ENCODE data around the gene CLEC12A.
A peak's percentile ranks its signal among the peaks of the same experiment; 100 is the strongest.

Gene CLEC12A

DNA sequence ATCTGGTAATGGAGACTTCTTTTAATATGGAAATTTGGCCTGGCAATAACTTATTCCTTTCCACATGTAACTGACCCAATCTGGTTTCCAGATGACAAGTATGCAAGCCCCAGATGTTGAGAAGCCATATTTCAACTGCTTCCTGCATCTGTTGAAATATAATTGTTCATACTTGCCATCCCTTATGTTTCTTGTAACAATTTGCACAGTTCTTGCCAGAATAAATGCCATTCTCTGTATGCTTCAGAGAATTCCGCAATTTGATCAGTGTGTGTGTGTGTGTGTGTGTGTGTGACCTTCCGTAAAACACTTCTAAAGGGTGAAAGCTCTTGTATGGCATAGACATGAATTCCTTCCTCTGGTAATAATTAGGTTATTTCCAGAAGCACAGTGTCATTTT, 37.3 kb upstream of the CLEC12A start:
- DNase-seq (ENCODE audit: low read depth, low spot score), result no peak
- Histone ChIP-seq H3K9me3 (ENCODE audit: insufficient read depth, low read length) (no peaks in the 10 kb centered on the region), H3K9ac (ENCODE audit: insufficient read length, low read depth) (no peak overlapping the region), H3K27me3 (ENCODE audit: insufficient read depth, insufficient read length) (no peaks in the 10 kb centered on the region), H3K36me3 (ENCODE audit: insufficient read depth, insufficient read length, low read length) (no peaks in the 10 kb centered on the region), H3K4me3 (ENCODE audit: insufficient read length, low read depth) (no peak overlapping the region), H3K4me1 (ENCODE audit: insufficient read depth, insufficient read length) (no peaks in the 10 kb centered on the region)
- TF ChIP-seq YY1 (IDR thresholded peaks at IDR 0.05; ENCODE audit: insufficient read depth, insufficient read length), result no peak
- TF ChIP-seq ZNF274 (IDR thresholded peaks at IDR 0.05; ENCODE audit: low read depth, low read length), result no peak
- no peak for TF ChIP-seq SUZ12 (IDR thresholded peaks at IDR 0.05; ENCODE audit: extremely low read depth, insufficient read depth, insufficient read length)

DNA sequence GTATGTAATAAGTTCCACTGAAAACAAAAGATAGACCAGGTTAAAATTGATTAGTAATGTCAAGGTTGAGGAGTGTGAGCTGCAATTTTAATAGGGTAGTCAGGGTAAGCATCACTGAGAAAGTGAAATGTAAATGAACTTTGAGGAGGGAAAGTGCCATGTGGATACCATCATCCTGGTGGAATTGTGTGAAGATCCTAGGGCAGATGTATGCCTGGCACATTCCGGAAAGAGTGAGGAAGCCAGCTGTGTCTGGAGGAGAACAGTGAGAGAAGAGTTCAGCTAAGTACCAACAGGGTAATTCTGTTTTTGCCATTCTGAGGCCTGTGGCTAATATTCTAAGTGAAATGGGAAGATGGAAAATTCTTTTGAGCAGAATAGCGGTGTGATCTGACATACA, 36.2 kb upstream of the CLEC12A start:
- H3K36me3 ChIP-seq (ENCODE audit: insufficient read depth, insufficient read length, low read length), result no peaks in the 10 kb centered on the region
- no peak overlapping the region for H3K9ac ChIP-seq (ENCODE audit: insufficient read length, low read depth)
- no peaks in the 10 kb centered on the region for H3K9me3 ChIP-seq (ENCODE audit: insufficient read depth, low read length)
- DNase-seq (ENCODE audit: low read depth, low spot score), result no peak
- TF ChIP-seq SUZ12 (IDR thresholded peaks at IDR 0.05; ENCODE audit: extremely low read depth, insufficient read depth, insufficient read length) (no peak), ZNF274 (IDR thresholded peaks at IDR 0.05; ENCODE audit: low read depth, low read length) (no peak), YY1 (IDR thresholded peaks at IDR 0.05; ENCODE audit: insufficient read depth, insufficient read length) (no peak)
- H3K4me3 ChIP-seq (ENCODE audit: insufficient read length, low read depth), result no peak overlapping the region
- no peaks in the 10 kb centered on the region for H3K27me3 ChIP-seq (ENCODE audit: insufficient read depth, insufficient read length)
- no peaks in the 10 kb centered on the region for H3K4me1 ChIP-seq (ENCODE audit: insufficient read depth, insufficient read length)

DNA sequence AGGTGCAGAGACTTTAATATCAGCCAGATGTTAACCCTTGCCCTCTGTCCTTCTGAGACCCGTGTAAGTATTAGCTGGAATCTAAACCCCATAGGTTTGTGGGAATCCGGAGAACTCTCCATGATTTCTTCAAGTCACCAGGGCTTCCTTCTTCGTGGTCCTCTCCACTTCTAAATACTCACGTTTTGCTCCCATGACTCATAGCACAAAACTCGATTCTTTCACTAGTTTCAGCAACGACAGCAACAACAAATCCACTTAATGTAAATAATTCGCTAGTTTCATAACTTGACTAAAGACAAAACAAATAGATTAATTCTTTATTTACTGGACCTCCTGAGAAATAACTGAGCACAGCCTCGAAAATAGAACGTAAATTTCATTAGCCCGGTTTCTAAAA, 34.6 kb upstream of the CLEC12A start:
- Histone ChIP-seq H3K27me3 (ENCODE audit: insufficient read depth, insufficient read length) (no peaks in the 10 kb centered on the region), H3K4me1 (ENCODE audit: insufficient read depth, insufficient read length) (no peaks in the 10 kb centered on the region), H3K9me3 (ENCODE audit: insufficient read depth, low read length) (no peaks in the 10 kb centered on the region), H3K36me3 (ENCODE audit: insufficient read depth, insufficient read length, low read length) (no peaks in the 10 kb centered on the region), H3K4me3 (ENCODE audit: insufficient read length, low read depth) (no peak overlapping the region), H3K9ac (ENCODE audit: insufficient read length, low read depth) (no peak overlapping the region)
- no peak for DNase-seq (ENCODE audit: low read depth, low spot score)
- TF ChIP-seq SUZ12 (IDR thresholded peaks at IDR 0.05; ENCODE audit: extremely low read depth, insufficient read depth, insufficient read length) (no peak), ZNF274 (IDR thresholded peaks at IDR 0.05; ENCODE audit: low read depth, low read length) (no peak), YY1 (IDR thresholded peaks at IDR 0.05; ENCODE audit: insufficient read depth, insufficient read length) (no peak)

DNA sequence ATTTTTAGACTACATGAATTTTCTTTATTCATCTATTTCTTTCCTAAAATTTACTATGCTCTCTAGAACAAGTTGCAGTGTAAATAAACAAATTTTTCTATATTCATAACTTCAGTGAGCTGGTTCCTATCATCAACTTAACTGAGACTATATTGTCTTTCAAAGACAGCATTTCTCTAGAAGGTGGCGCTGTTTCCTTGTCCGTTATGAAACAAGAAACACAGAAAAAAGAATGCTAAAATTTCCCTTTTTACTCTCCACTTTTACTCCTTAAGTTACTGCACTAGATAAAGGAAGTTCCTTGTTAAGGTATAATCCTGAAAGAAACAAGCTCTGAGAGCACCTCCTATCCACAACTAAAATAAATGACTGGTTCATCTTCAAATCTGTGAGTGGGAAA, 30.8 kb upstream of the CLEC12A start:
- H3K4me3 ChIP-seq (ENCODE audit: insufficient read length, low read depth), result no peak overlapping the region
- H3K36me3 ChIP-seq (ENCODE audit: insufficient read depth, insufficient read length, low read length), result no peaks in the 10 kb centered on the region
- H3K9ac ChIP-seq (ENCODE audit: insufficient read length, low read depth), result no peak overlapping the region
- TF ChIP-seq SUZ12 (IDR thresholded peaks at IDR 0.05; ENCODE audit: extremely low read depth, insufficient read depth, insufficient read length) (no peak), ZNF274 (IDR thresholded peaks at IDR 0.05; ENCODE audit: low read depth, low read length) (no peak), YY1 (IDR thresholded peaks at IDR 0.05; ENCODE audit: insufficient read depth, insufficient read length) (no peak)
- no peaks in the 10 kb centered on the region for H3K4me1 ChIP-seq (ENCODE audit: insufficient read depth, insufficient read length)
- no peaks in the 10 kb centered on the region for H3K27me3 ChIP-seq (ENCODE audit: insufficient read depth, insufficient read length)
- DNase-seq (ENCODE audit: low read depth, low spot score), result peak; percentile 16
- H3K9me3 ChIP-seq (ENCODE audit: insufficient read depth, low read length), result no peaks in the 10 kb centered on the region

DNA sequence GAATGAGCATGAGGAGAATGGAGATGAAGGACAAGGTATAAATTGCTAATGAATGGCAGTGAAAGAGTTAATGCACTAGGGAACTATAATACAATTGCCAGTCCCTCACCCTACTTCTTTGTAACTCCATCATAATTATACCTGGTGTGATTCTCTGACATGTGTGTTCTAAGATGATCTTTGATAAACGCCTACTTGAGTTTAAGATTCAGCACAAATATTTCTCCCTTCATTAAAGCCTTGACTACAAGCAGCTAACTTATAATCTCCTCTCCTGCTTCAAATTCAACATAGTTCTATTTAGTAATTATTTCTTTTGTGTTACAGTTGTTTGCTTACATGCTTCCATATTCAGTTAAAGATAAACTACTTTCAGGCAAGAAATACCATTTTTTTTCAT, 29.4 kb upstream of the CLEC12A start:
- Histone ChIP-seq H3K36me3 (ENCODE audit: insufficient read depth, insufficient read length, low read length) (no peaks in the 10 kb centered on the region), H3K9ac (ENCODE audit: insufficient read length, low read depth) (no peak overlapping the region), H3K27me3 (ENCODE audit: insufficient read depth, insufficient read length) (no peaks in the 10 kb centered on the region), H3K4me3 (ENCODE audit: insufficient read length, low read depth) (no peak overlapping the region), H3K9me3 (ENCODE audit: insufficient read depth, low read length) (no peaks in the 10 kb centered on the region; the same call in 1 of the 2 replicates), H3K4me1 (ENCODE audit: insufficient read depth, insufficient read length) (no peaks in the 10 kb centered on the region)
- TF ChIP-seq ZNF274 (IDR thresholded peaks at IDR 0.05; ENCODE audit: low read depth, low read length), result no peak
- no peak for TF ChIP-seq SUZ12 (IDR thresholded peaks at IDR 0.05; ENCODE audit: extremely low read depth, insufficient read depth, insufficient read length)
- TF ChIP-seq YY1 (IDR thresholded peaks at IDR 0.05; ENCODE audit: insufficient read depth, insufficient read length), result no peak
- DNase-seq (ENCODE audit: low read depth, low spot score), result no peak

DNA sequence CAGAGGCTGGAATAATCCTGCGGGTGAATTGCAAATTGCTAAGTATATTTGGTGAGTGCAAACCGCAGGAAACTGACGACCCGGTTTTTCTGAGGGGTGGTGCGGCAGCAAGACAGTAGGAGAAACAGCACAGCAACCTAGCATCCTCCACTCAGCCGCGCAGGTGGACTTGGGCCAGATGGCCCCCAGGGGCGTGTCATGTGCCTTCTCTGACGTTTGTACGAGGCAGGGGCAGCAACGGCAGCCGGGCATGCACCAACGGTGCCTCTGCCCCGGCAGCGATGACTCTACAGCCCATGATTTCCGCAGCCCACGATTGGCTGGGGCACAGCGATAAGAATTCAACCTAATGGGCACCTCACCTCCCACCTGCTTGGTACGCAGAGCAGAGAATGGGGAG, 28.0 kb upstream of the CLEC12A start:
- Histone ChIP-seq H3K36me3 (ENCODE audit: insufficient read depth, insufficient read length, low read length) (no peaks in the 10 kb centered on the region), H3K4me1 (ENCODE audit: insufficient read depth, insufficient read length) (no peaks in the 10 kb centered on the region), H3K9ac (ENCODE audit: insufficient read length, low read depth) (no peak overlapping the region), H3K27me3 (ENCODE audit: insufficient read depth, insufficient read length) (no peaks in the 10 kb centered on the region), H3K4me3 (ENCODE audit: insufficient read length, low read depth) (no peak overlapping the region), H3K9me3 (ENCODE audit: insufficient read depth, low read length) (no peaks in the 10 kb centered on the region; the same call in 1 of the 2 replicates)
- DNase-seq (ENCODE audit: low read depth, low spot score), result no peak
- TF ChIP-seq SUZ12 (IDR thresholded peaks at IDR 0.05; ENCODE audit: extremely low read depth, insufficient read depth, insufficient read length) (no peak), ZNF274 (IDR thresholded peaks at IDR 0.05; ENCODE audit: low read depth, low read length) (no peak), YY1 (IDR thresholded peaks at IDR 0.05; ENCODE audit: insufficient read depth, insufficient read length) (no peak)

DNA sequence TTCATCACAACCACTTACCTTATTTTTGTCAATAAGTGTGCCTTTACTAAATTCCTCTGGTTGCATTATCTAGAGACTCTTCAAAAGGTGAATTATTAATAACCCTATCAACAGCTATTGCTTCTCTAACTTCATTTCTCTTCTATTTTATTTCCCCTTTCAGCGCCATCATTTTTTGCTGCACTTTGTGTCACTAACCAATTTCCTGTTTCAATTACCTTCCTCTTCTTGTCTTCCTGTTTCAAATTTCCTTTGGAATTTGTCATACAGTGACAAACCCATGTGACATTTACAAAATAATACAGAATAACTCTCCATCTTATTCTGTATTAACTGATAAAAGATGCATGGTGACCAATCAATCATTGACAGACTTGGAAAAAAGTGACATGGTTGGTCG, 26.8 kb upstream of the CLEC12A start:
- no peak for DNase-seq (ENCODE audit: low read depth, low spot score)
- TF ChIP-seq ZNF274 (IDR thresholded peaks at IDR 0.05; ENCODE audit: low read depth, low read length), result no peak
- no peak for TF ChIP-seq YY1 (IDR thresholded peaks at IDR 0.05; ENCODE audit: insufficient read depth, insufficient read length)
- TF ChIP-seq SUZ12 (IDR thresholded peaks at IDR 0.05; ENCODE audit: extremely low read depth, insufficient read depth, insufficient read length), result no peak
- Histone ChIP-seq H3K9ac (ENCODE audit: insufficient read length, low read depth) (no peak overlapping the region), H3K9me3 (ENCODE audit: insufficient read depth, low read length) (no peaks in the 10 kb centered on the region; the same call in 1 of the 2 replicates), H3K36me3 (ENCODE audit: insufficient read depth, insufficient read length, low read length) (no peaks in the 10 kb centered on the region), H3K4me3 (ENCODE audit: insufficient read length, low read depth) (no peak overlapping the region), H3K27me3 (ENCODE audit: insufficient read depth, insufficient read length) (no peaks in the 10 kb centered on the region), H3K4me1 (ENCODE audit: insufficient read depth, insufficient read length) (no peaks in the 10 kb centered on the region)

All from NT2/D1 (cell line).